M059J (cell line): ENCODE measurements around the gene TSPEAR. TPM values are rescaled to one million over a fixed set of nuclear protein-coding genes. Genes with fewer than 3 reads are reported as not detected.
"Not testable (repeated sequence)": the region's sequence is repeated elsewhere in the genome, so short reads cannot be mapped to it uniquely, and the experiment has no call there.

Source experiments
- DNase-seq: peaks from one replicate; pipeline ENCODE4 v3.0.0-alpha.2; 2012; ENCODE audit warnings: low read depth
- total RNA-seq: library from RNA; depleted of rRNA; stranded (reverse); fragments of >200 nt; shearing (Covaris generic); gene quantifications from 2 replicates; pipeline ENCODE4 v1.2.3, GENCODE V29; 2014

TSPEAR gene
- total RNA-seq, 1 experiment from 2014 or later = not detected

DNA sequence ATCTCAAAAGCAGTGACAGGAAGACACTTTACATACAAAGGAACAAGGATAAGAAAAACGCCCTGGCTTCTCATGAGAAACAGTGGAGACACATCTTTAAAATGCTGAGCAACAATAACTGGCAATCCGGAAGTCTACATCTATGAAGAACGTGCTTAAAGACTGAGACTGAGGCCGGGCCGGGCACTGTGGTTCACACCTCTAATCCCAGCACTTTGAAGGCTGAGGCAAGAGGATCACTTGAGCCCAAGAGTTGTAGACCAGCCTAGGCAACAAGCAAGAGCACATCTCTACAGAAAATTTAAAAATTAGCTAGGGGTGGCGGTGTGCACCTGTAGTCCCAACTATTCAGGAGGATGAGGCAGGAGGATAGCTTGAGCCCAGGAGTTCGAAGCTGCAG, 27.3 kb downstream of the TSPEAR start:
- DNase-seq = no peak

GRCh38 chr21:44682580-44683151, 28.7 kb downstream of the TSPEAR start:
- DNase-seq = no peak

GRCh38 chr21:44681861-44682579, 29.4 kb downstream of the TSPEAR start, which contains the start of gene KRTAP12-1:
KRTAP12-1 (minus strand) TSS chr21:44682163; CDS start chr21:44682123, 40 bp downstream.
- no peak for DNase-seq

DNA sequence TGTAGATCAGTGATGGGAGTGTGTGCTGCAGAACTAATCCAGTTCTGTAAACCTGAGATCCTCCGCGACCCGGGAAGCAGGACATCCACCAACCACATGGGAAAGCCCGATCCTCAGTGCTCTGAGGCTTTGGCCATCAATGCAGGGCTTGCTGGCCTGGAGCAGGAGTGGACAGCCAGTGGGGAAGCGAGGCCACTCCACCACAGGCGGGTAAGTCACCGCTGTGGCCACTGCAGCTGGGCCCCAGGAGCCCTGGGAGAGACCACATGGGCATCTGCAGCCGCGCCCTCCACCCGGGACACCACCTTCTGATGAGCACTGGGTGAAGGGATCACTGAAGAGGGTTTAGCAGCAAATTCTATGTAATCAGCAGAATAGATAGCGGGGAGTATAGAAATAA, 30.2 kb downstream of the TSPEAR start:
- DNase-seq = no peak

GRCh38 chr21:44677881-44678280, 33.5 kb downstream of the TSPEAR start:
- DNase-seq = no peak

DNA sequence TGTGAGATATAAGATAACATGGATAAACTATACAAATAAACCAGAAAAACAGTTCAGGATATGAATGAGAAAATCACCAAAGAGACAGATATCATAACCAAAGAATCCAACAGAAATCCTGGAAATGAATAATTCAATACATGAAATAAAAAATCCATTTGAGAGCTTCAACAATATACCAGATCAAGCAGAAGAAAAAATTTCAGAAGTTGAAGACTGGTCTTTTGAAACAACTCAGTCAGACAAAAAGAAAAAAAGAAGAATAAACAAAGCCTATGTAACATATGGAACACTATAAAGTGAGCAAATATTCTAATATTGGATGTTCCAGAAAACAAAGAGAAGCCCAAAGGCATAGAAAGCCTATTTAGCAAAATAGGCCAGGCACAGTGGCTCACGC, 39.5 kb downstream of the TSPEAR start:
- DNase-seq = no peak

DNA sequence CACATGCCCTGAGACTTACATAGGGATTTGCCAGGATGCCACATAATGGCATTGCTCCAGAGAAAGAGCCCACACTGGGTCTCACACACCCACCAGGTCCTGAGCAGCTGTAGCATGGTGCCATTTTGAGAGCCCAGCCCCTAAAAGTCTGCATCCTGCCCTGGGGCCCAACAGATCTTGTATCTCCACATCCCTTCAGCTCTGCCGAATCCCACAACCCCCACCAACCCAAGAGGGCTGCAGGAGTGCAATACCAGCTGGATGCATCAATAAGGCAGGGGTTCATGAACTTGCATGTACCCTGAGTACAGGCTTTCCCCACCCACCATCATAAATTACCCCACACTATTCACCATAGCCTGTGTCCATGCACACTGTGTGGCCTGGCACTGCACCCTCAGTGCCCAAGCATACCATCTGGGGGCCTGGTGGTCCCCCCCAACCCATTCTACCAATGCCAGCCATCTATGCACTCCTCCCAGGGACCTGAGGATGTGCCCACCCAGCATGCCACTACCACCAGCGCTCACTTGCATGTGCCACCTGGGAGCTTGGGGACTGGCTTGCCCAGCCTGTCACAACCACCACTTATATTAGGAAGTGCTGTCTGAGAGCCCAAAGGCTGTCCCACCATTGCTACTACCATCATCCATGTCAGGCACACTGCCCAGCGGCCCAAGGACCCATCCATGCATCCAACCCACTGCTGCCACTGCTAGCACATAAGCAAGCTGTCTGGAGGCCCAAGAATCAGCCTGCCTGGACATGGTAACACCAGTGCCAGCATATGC, 40.5 kb downstream of the TSPEAR start:
- no peak for DNase-seq

DNA sequence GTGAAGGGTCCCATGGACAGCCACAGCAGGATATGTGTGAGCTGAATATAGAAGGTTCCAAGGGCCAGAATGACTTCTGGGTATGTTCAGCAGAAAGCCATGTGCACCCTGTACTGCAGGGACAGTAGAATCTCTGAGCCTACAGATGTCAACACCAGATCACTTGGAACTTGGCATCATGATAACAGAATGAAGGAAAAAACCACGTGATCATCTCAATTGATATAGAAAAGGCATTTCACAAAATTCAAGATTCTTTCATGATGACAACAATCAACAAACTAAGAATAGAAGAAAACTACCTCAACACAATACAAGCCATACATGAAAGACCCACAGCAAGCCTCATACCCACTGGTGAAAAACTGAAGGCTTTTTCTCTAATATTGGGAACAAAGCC, 43.8 kb downstream of the TSPEAR start:
- no peak for DNase-seq

DNA sequence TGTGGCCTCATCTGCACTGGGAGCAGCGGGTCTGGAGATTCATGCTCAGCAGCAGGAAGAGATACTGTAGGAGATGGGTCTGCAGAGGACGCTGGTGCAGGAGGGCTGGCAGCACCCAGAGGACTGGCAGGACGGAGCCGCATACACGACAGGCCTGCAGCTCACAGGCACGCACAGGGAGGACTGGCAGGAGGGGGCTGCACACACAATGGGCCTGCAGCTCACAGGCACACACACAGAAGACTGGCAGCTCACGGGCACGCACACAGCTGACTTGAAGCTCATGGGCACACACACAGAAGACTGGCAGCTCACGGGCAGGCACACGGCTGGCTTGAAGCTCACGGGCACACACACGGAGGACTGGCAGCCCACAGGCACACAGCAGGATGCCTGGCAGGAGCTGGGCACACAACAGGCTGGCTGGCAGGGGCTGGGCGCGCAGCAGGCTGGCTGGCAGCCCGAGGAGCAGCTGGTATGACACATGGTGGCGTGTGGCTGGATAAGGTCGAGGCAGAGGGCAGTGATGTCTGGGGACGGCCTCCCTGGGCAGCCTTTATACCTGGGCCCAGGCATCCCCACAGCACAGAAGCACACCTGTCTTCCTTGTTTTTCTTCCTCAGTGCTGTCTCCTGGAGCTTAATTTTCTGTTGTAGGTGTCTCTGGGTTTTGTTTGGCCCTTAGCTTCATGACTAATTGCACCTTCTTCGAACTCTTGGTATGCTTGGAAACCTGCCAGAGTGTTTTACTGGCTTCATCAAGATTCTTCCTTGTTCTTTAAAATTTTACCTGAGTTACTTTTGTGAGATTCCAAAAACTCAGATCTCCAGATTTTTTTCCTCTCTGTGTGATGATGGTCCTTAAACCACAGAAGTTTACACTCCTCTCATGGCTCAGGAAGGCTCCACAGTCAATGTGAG, 44.7 kb downstream of the TSPEAR start, which contains the start of gene KRTAP12-2:
TSS of gene KRTAP12-2 (minus strand) at position 527 of the 920 bp plus-strand sequence. CDS start at position 486, 41 bp downstream.
- DNase-seq = peak; percentile 34

DNA sequence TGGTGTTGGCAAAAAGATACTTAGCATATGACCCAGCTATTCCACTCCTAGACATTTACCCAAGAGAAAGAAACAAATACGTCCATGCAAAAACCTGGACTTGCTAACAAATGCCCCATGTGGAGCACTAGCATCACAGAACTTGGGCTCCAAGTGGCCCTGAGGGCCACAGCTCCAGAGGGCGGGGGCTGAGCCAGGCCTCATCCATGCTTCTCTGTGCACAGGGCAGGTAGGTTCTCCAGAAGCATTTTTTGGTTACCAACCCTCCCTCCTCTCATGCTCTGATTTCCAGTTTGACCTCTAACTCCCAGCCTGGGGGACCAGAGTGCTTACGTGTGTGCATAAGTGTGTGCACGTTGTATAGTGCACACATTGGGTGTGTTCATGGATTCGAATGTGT, 46.7 kb downstream of the TSPEAR start:
- DNase-seq = no peak

DNA sequence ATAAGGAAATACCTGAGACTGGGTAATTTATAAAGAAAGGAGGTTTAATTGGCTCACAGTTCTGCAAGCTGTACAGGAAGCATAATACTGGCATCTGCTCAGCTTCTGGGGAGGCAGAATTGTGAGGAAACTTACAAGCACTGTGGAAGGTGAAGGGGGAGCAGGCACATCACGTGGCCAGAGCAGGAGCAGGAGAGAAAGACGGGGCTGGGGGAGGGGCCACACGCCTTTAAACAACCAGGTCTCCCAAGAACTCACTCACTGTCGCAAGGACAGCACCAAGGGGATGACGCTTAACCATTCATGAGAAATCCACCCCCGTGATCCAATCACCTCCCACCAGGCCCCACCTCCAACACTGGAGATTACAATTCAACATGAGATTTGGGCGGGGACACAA, 49.8 kb downstream of the TSPEAR start:
- DNase-seq = not testable (repeated sequence)

DNA sequence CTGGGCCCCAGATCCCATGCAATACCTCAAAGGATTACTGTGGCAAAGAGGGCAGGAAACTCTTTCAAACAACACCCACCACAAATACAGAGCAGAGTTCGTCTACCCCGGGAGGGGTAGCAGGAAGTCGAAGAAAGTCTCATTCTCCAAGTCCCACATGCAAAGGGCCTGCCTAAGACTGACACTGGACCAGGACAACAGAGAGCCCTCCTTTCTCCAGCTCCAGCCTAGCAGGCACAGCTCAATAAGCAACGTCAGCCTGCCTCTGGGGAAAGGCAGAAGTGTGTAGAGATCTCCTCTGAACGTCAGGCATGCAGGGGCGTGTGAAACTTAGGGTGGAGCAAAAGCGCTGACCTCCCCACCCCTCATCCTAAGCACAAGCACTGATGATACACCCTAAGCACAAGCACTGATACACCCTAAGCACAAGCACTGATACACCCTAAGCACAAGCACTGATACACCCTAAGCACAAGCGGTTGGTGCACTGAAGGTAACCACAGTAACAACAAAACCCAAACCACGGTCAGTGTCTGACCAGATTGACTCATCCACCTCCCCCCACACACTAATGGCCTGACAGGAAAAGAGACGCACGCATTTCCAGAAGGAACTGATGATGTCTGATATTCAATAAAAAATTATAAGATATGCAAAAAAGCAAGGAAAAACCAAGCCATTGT, 52.3 kb downstream of the TSPEAR start:
- DNase-seq = peak; percentile 22

- no peak for DNase-seq
These were observed 52.8 kb downstream of the TSPEAR start for GRCh38 chr21:44658541-44658910.

- DNase-seq = peak; percentile 12
These were observed 53.5 kb downstream of the TSPEAR start, which contains the start of gene KRTAP12-3 for GRCh38 chr21:44657635-44658540. KRTAP12-3 (plus strand) TSS chr21:44657932; CDS start chr21:44657980, 48 bp downstream.

DNA sequence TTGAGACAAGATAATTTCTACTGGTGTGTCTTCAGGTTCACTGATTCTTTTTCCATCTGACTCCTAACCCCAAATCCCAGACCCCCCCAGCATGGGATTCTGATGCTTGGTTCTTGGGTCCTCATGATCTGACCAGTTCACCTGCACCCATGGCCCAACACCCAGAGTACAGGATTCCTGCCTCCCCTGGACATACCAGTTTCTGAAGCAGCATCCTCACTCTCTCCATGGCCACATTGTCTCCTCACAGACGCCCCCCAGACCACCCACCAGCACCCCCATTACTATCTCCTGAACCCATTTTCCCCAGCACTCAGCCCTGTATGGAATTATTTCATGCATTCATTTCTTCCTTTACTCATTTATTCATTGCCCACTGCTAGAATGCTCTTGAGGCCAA, 54.5 kb downstream of the TSPEAR start:
- DNase-seq = no peak

DNA sequence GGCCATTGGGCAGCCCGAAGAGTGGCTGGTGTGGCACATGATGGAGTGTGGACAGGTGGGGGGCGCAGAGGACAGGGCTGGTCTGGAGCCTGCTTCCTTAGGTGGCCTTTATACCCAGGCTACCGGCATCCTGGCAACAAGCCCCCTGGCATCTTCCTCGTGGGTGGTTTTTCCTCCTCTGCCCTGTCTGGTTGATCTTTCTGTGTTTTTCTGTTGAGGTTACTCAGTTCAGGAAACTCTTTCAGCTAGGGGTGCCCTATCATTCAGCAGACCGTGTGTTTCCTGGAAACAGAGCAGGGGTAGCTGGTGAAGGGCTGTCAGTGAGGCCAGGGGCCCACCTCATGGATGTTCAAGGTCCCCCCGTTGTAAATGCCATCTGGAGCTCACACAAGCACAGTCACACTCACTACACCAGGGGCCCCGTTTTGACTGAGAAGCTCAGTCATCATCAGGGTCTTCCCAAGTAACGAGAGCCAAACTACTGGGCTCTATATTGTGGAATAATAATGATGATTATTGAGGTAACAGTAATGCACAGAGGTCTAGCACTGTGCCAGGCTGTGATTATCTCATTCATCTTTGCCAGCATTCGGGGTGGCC, 56.7 kb downstream of the TSPEAR start, which contains the start of gene KRTAP12-4:
TSS of gene KRTAP12-4 (minus strand) at position 84 of the 600 bp plus-strand sequence. CDS start at position 39, 45 bp downstream.
- no peak for DNase-seq

DNA sequence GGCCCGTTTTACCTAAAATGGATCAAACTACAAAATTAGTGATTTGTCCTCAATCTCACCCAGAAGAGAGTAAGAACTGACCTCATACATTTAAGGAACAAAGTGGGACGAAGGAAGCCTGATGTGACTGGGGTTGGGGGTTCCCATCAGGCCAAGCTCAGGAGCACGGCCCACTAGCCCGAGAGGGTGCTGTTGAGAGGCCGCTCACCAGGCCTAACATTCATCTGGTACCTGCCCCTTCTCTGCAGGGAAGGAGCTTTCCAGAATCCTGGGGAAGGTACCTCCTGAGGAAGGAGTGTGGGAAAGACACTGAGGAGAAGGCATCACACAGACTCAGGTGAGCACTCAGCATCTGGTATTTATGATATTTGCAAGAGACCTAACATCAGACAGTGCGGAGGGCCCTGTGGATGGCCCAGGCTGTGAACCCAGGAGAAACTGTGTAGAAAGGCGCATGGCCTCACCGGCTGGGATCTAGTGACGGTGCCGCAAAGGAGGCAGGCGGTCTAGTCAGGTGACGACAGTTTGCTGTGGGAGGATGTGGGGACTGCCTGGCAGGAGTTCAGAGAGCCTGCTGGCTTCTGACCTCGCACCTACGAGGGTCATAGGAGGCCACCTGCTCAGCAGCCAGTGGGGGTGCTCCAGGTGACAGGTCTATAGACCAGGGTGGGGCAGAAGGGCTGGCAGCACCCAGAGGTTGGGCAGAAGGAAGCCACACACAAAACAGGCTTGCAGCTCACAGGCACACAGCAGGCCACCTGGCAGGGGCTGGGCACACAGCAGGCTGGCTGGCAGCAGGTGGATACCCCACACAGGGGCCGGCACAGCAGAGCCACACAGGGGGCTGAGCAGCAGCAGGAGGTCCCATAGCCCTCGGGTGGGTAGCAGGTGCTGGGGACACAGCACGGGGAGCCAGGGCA, 57.5 kb downstream of the TSPEAR start:
- no peak for DNase-seq

DNA sequence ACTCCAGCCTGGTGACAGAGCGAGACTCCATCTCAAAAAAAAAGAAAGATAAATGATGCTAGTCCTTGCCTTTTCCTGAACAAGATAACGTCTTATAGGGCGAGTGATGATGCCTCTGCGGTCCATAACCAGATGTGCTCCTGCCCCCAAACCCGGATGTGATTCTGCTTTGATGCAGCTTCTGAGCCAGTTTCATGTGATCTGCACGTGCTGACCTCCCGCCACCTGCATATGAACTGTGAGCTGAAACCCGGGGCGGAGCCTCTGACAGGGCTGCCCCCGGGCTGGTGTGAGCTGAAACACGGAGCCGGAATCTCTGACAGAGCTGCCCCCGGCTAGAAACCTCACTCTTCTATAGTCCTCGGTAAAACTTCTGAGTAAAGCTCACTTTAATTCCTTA, 58.2 kb downstream of the TSPEAR start:
- DNase-seq = no peak
